Stimulated activated CD4-positive, alpha-beta T cell treated with anti-CD3 and anti-CD28 coated beads, Interleukin-2, amount 100 ng/mL, for 48 hours (primary cell): ENCODE results near the gene LBHD2.

Source experiments
- DNase-seq, 2 donors: peaks; one replicate each; pipeline ENCODE4 v3.0.0-alpha.2; 2020

LBHD2 gene

GRCh38 chr14:103134919-103135318, 50.9 kb downstream of the LBHD2 start:
- no peak for DNase-seq

GRCh38 chr14:103135333-103136260, 51.6 kb downstream of the LBHD2 start:
- no peak for DNase-seq

GRCh38 chr14:103136388-103137271, 52.6 kb downstream of the LBHD2 start:
- no peak for DNase-seq

- DNase-seq = no peak
These were observed 53.8 kb downstream of the LBHD2 start for GRCh38 chr14:103137689-103138300.

GRCh38 chr14:103138301-103139131, 54.5 kb downstream of the LBHD2 start:
- no peak for DNase-seq

- no peak for DNase-seq
These were observed 55.4 kb downstream of the LBHD2 start for GRCh38 chr14:103139132-103140025.
